Lower lobe of right lung (tissue), 2 donors: Measurements from ENCODE around the gene TAF1L. TPM values are rescaled to one million over a fixed set of nuclear protein-coding genes. Genes with fewer than 3 reads are reported as not detected.
A peak's percentile ranks its signal among the peaks of the same experiment; 100 is the strongest.

Experiments
- ATAC-seq, 2 donors: fragments of 200-7000 bp; cut with Tn5 transposase; one replicate each; pipeline ENCODE4 v1.9.1; 2020 to 2022; ENCODE audit warnings: mild to moderate bottlenecking in 2 of 2, moderate library complexity in 2 of 2
- DNase-seq: peaks from one replicate; pipeline ENCODE4 v3.0.0-alpha.2; 2020
- H3K27ac ChIP-seq: fragments of 200-600 bp; one replicate; pipeline ENCODE4 v1.8.0; 2022
- H3K27me3 ChIP-seq: fragments of 200-600 bp; one replicate; pipeline ENCODE4 v1.8.0; 2022; ENCODE audit warnings: low read depth
- H3K36me3 ChIP-seq: fragments of 200-600 bp; one replicate; pipeline ENCODE4 v1.8.0; 2022; ENCODE audit warnings: mild to moderate bottlenecking
- H3K4me1 ChIP-seq: fragments of 200-600 bp; one replicate; pipeline ENCODE4 v1.8.0; 2022
- H3K4me3 ChIP-seq: fragments of 200-600 bp; one replicate; pipeline ENCODE4 v1.8.0; 2022; ENCODE audit warnings: mild to moderate bottlenecking
- H3K9me3 ChIP-seq: fragments of 200-600 bp; one replicate; pipeline ENCODE4 v1.8.0; 2022
- intact Hi-C: fragments of 100-400 bp; cut with DNase I; formaldehyde crosslinking; loops from one replicate; pipeline ENCODE4 v1.11.0; 2022
- total RNA-seq: library from RNA; stranded (reverse); fragmentation: NEBNext Ultra II Directional; extraction: Animal tissue kit (Norgen Biotek cat#: 25700); gene quantifications from one replicate; pipeline ENCODE4 v1.2.1, GENCODE V29; 2021
- TF ChIP-seq, protein P1 (sequence below): fragments of 200-600 bp; IDR thresholded peaks from one replicate; pipeline ENCODE4 v1.8.0; 2022; ENCODE audit warnings: antibody characterized with exemption, mild to moderate bottlenecking
- donor health status: DM: no; HTN: yes; CAD: no; lungs with severe emphysema.

Gene TAF1L
- total RNA-seq, 1 donor from 2014 or later: not detected

DNA sequence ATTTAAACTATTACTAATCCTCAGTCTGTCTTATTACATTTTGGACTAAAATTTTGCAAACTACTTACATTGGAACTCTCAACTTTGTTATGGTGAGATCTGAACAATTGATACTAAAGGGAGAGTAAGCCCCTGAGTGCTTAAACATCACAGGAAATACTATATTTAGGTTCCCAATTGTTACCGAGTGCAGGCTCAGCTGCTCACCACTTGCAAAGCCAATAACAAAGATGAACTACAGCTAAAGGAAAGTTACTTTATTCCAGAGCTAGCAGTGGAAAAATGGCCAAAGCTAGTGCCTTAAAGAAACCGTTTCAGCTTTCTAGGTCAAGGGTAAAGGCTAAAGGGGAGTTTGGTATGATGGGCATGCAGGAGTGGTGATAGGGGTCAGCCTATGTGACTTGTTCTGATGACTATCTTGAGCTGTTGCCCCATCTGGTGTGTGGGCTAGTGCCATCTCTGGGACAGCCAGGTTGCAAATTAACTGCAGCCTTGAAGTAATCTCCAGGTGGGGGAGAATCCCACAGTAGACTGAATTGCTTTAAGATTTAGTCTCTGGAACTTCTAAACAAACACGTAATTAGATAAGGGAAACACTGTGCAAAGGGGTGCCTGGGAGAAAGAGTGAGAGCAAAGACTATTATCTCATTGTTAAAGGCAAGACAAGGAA, 54.7 kb downstream of the TAF1L start:
- ATAC-seq: no peak
- no peak overlapping the region for H3K4me3 ChIP-seq
- DNase-seq: no peak
- TF ChIP-seq, protein P1, sequence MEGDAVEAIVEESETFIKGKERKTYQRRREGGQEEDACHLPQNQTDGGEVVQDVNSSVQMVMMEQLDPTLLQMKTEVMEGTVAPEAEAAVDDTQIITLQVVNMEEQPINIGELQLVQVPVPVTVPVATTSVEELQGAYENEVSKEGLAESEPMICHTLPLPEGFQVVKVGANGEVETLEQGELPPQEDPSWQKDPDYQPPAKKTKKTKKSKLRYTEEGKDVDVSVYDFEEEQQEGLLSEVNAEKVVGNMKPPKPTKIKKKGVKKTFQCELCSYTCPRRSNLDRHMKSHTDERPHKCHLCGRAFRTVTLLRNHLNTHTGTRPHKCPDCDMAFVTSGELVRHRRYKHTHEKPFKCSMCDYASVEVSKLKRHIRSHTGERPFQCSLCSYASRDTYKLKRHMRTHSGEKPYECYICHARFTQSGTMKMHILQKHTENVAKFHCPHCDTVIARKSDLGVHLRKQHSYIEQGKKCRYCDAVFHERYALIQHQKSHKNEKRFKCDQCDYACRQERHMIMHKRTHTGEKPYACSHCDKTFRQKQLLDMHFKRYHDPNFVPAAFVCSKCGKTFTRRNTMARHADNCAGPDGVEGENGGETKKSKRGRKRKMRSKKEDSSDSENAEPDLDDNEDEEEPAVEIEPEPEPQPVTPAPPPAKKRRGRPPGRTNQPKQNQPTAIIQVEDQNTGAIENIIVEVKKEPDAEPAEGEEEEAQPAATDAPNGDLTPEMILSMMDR: no peak
- H3K4me1 ChIP-seq: no peaks in the 10 kb centered on the region
- peaks cover 5% of the 10 kb centered on the region for H3K27me3 ChIP-seq
- intact Hi-C loops: no loop called here
- no peaks in the 10 kb centered on the region for H3K36me3 ChIP-seq
- no peaks in the 10 kb centered on the region for H3K9me3 ChIP-seq
- H3K27ac ChIP-seq: no peak overlapping the region

DNA sequence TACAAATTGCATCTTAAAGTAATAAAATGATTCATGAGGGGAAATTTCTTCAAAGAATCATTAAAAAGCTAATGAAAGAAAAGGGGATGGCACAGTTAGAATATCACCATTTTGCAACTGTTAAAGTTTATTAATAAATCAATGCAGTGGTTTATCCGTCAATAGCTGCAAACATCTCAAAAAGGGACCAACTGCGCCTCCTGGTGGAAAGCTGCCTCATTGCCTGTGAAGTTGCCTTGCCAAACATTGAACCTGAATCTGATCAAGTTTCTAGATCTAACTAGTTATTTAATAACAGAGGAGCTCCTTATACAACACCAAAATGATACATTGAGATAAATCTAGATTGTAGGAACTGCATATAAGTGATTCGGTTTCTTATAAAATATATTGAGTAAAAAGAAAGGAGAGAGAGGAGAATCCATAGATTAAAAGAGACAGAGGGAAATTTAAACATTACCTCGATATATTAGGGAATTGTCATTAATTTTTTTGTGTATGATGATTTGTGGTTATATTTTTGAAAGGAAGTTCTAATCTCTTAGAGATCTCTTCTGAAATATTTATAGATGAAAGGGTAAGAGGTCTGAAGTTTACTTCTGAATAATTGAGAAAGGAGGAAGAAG, 55.6 kb downstream of the TAF1L start:
- Histone ChIP-seq H3K36me3 (no peaks in the 10 kb centered on the region), H3K9me3 (no peaks in the 10 kb centered on the region), H3K4me3 (no peak overlapping the region), H3K27ac (no peak overlapping the region), H3K27me3 (peaks cover 2% of the 10 kb centered on the region), H3K4me1 (no peaks in the 10 kb centered on the region)
- peak; percentile 66 for DNase-seq
- intact Hi-C loops: loop anchor here (2.0 kb wide), 1 partner anchor 201 kb away; no protein-coding TSS in a partner anchor
- peak in 1 of 2 donors; percentile 57 for ATAC-seq
- TF ChIP-seq, protein P1: peak; percentile 91

Other genes starting within 250 kb of the TAF1L start
- 24.6 TPM for gene RIGI, start 109.5 kb downstream of the TAF1L start, total RNA-seq
- 12.3 TPM for gene SMIM27, start 83.3 kb downstream of the TAF1L start, total RNA-seq
- 15.4 TPM for gene TOPORS, start 83.1 kb downstream of the TAF1L start, total RNA-seq
- gene NDUFB6, start 62.5 kb downstream of the TAF1L start, total RNA-seq: 39.0 TPM
- gene TMEM215, start 147.9 kb upstream of the TAF1L start, total RNA-seq: 0.09 TPM